Measurements from ENCODE around the gene FARP1.

The FARP1 gene

GRCh38 chr13:98496966-98497365, 354.1 kb downstream of the FARP1 start:
- Histone ChIP-seq H3K79me2 (ENCODE audit: insufficient read depth, low read length) (peaks cover 3% of the 10 kb centered on the region; the same call in 1 of the 2 replicates), H3K4me2 (ENCODE audit: low read depth, low read length, poor library complexity, severe bottlenecking) (no peak overlapping the region), H2AFZ (ENCODE audit: low read depth, low read length, severe bottlenecking) (no peak overlapping the region), H3F3A (ENCODE audit: insufficient read depth) (no peaks in the 10 kb centered on the region), H3K9me3 (ENCODE audit: insufficient read depth, low read length) (no peaks in the 10 kb centered on the region), H3K9ac (ENCODE audit: low read length) (no peak overlapping the region), H3K27me3 (ENCODE audit: low read length) (no peaks in the 10 kb centered on the region), H3K4me3 (ENCODE audit: insufficient read depth, low read length, poor library complexity, severe bottlenecking) (no peak overlapping the region), H4K20me1 (ENCODE audit: low read depth, low read length) (peaks cover 13% of the 10 kb centered on the region; the same call in 1 of the 2 replicates), H3K9me2 (replicated peaks; ENCODE audit: insufficient read depth, low read length) (no peaks in the 10 kb centered on the region), H3K27ac (ENCODE audit: low read depth, low read length) (no peak overlapping the region), H3K36me3 (ENCODE audit: low read length) (no peaks in the 10 kb centered on the region)
- TF ChIP-seq EZH2phosphoT487 (conservative IDR thresholded peaks at IDR 0.05; ENCODE audit: low read length) (no peak), CTCF (IDR thresholded peaks at IDR 0.05; ENCODE audit: insufficient read depth, low read length, poor library complexity, severe bottlenecking) (no peak)

GRCh38 chr13:98500963-98501421, 358.1 kb downstream of the FARP1 start:
- Histone ChIP-seq H3K4me2 (ENCODE audit: low read depth, low read length, poor library complexity, severe bottlenecking) (no peak overlapping the region), H3K27me3 (ENCODE audit: low read length) (no peaks in the 10 kb centered on the region)

GRCh38 chr13:98503175-98504028, 360.5 kb downstream of the FARP1 start:
- no peaks in the 10 kb centered on the region for H3K9me2 ChIP-seq (replicated peaks; ENCODE audit: insufficient read depth, low read length)
- no peak overlapping the region for H2AFZ ChIP-seq (ENCODE audit: low read depth, low read length, severe bottlenecking)
- no peaks in the 10 kb centered on the region for H3K9me3 ChIP-seq (ENCODE audit: insufficient read depth, low read length)
- no peak overlapping the region for H3K4me2 ChIP-seq (ENCODE audit: low read depth, low read length, poor library complexity, severe bottlenecking)
- peaks cover 35% of the 10 kb centered on the region for H3K79me2 ChIP-seq (ENCODE audit: insufficient read depth, low read length)
- no peaks in the 10 kb centered on the region for H3K27me3 ChIP-seq (ENCODE audit: low read length)
- H3F3A ChIP-seq (ENCODE audit: insufficient read depth) = no peaks in the 10 kb centered on the region
- TF ChIP-seq EZH2phosphoT487 (conservative IDR thresholded peaks at IDR 0.05; ENCODE audit: low read length) (no peak), CTCF (IDR thresholded peaks at IDR 0.05; ENCODE audit: insufficient read depth, low read length, poor library complexity, severe bottlenecking) (no peak)
- no peak overlapping the region for H3K4me3 ChIP-seq (ENCODE audit: insufficient read depth, low read length, poor library complexity, severe bottlenecking)
- H3K27ac ChIP-seq (ENCODE audit: low read depth, low read length) = no peak overlapping the region
- H3K9ac ChIP-seq (ENCODE audit: low read length) = no peak overlapping the region
- H3K36me3 ChIP-seq (ENCODE audit: low read length) = no peaks in the 10 kb centered on the region
- peaks cover 3% of the 10 kb centered on the region; the same call in 1 of the 2 replicates for H4K20me1 ChIP-seq (ENCODE audit: low read depth, low read length)

More at GRCh38 chr13:98500963-98501421, 358.1 kb downstream of the FARP1 start:
- peaks cover 15% of the 10 kb centered on the region for H3K79me2 ChIP-seq (ENCODE audit: insufficient read depth, low read length)
- H3K36me3 ChIP-seq (ENCODE audit: low read length) = no peaks in the 10 kb centered on the region
- H3K27ac ChIP-seq (ENCODE audit: low read depth, low read length) = no peak overlapping the region
- TF ChIP-seq CTCF (IDR thresholded peaks at IDR 0.05; ENCODE audit: insufficient read depth, low read length, poor library complexity, severe bottlenecking) (no peak), EZH2phosphoT487 (conservative IDR thresholded peaks at IDR 0.05; ENCODE audit: low read length) (no peak)
- H3K4me3 ChIP-seq (ENCODE audit: insufficient read depth, low read length, poor library complexity, severe bottlenecking) = no peak overlapping the region
- H3K9ac ChIP-seq (ENCODE audit: low read length) = no peak overlapping the region
- H3F3A ChIP-seq (ENCODE audit: insufficient read depth) = no peaks in the 10 kb centered on the region
- no peaks in the 10 kb centered on the region; the same call in 1 of the 2 replicates for H4K20me1 ChIP-seq (ENCODE audit: low read depth, low read length)
- H3K9me2 ChIP-seq (replicated peaks; ENCODE audit: insufficient read depth, low read length) = no peaks in the 10 kb centered on the region
- H2AFZ ChIP-seq (ENCODE audit: low read depth, low read length, severe bottlenecking) = no peak overlapping the region
- H3K9me3 ChIP-seq (ENCODE audit: insufficient read depth, low read length) = no peaks in the 10 kb centered on the region

Measured in SU-DHL-6 (cell line).